Measurements from ENCODE around the gene CAVIN1.
"Not testable (repeated sequence)": the region's sequence is repeated elsewhere in the genome, so short reads cannot be mapped to it uniquely, and the experiment has no call there.

CAVIN1 gene

GRCh38 chr17:42422958-42423712 is at the start of gene CAVIN1:
Gene CAVIN1 (minus strand): TSS chr17:42423256. CDS start chr17:42423097, 159 bp downstream.
- H3K27me3 ChIP-seq (ENCODE audit: control insufficient read depth, insufficient read depth, low read length) = peaks cover 8% of the 10 kb centered on the region
- H3K27ac ChIP-seq (ENCODE audit: low read depth, low read length) = peak within 1 kb of the TSS; percentile 98
- peak within 1 kb of the TSS; percentile 95 for H3K4me3 ChIP-seq (ENCODE audit: low read length)
- H3K36me3 ChIP-seq (ENCODE audit: control insufficient read depth, insufficient read depth, low read length) = no peaks in the 10 kb centered on the region
- peak within 1 kb of the TSS; percentile 83 for H3K9ac ChIP-seq (ENCODE audit: low read length)
- H3K4me1 ChIP-seq (ENCODE audit: control insufficient read depth, insufficient read depth, low read length) = peaks cover 15% of the 10 kb centered on the region

- Histone ChIP-seq H3K36me3 (ENCODE audit: control insufficient read depth, insufficient read depth, low read length) (peaks cover 9% of the 10 kb centered on the region), H3K4me3 (ENCODE audit: low read length) (no peak overlapping the region), H3K9ac (ENCODE audit: low read length) (no peak overlapping the region), H3K27me3 (ENCODE audit: control insufficient read depth, insufficient read depth, low read length) (no peaks in the 10 kb centered on the region), H3K4me1 (ENCODE audit: control insufficient read depth, insufficient read depth, low read length) (no peaks in the 10 kb centered on the region), H3K27ac (ENCODE audit: low read depth, low read length) (no peak overlapping the region)
Observed at GRCh38 chr17:42467889-42468288, 44.8 kb upstream of the CAVIN1 start.

GRCh38 chr17:42463976-42464400 is 40.9 kb upstream of the CAVIN1 start:
- peaks cover 6% of the 10 kb centered on the region for H3K36me3 ChIP-seq (ENCODE audit: control insufficient read depth, insufficient read depth, low read length)
- no peak overlapping the region for H3K9ac ChIP-seq (ENCODE audit: low read length)
- no peak overlapping the region for H3K27ac ChIP-seq (ENCODE audit: low read depth, low read length)
- H3K4me1 ChIP-seq (ENCODE audit: control insufficient read depth, insufficient read depth, low read length) = peaks cover 6% of the 10 kb centered on the region
- H3K4me3 ChIP-seq (ENCODE audit: low read length) = no peak overlapping the region
- H3K27me3 ChIP-seq (ENCODE audit: control insufficient read depth, insufficient read depth, low read length) = no peaks in the 10 kb centered on the region

- peak overlapping the region; percentile 35 for H3K4me3 ChIP-seq (ENCODE audit: low read length)
- no peak overlapping the region for H3K9ac ChIP-seq (ENCODE audit: low read length)
- no peaks in the 10 kb centered on the region for H3K27me3 ChIP-seq (ENCODE audit: control insufficient read depth, insufficient read depth, low read length)
- H3K4me1 ChIP-seq (ENCODE audit: control insufficient read depth, insufficient read depth, low read length) = peaks cover 6% of the 10 kb centered on the region
- peak overlapping the region; percentile 25 for H3K27ac ChIP-seq (ENCODE audit: low read depth, low read length)
- H3K36me3 ChIP-seq (ENCODE audit: control insufficient read depth, insufficient read depth, low read length) = peaks cover 3% of the 10 kb centered on the region
Observed at GRCh38 chr17:42460371-42460770, 37.3 kb upstream of the CAVIN1 start.

GRCh38 chr17:42459801-42460281 is 36.8 kb upstream of the CAVIN1 start:
- H3K9ac ChIP-seq (ENCODE audit: low read length) = no peak overlapping the region
- peak overlapping the region; percentile 96 for H3K27ac ChIP-seq (ENCODE audit: low read depth, low read length)
- H3K27me3 ChIP-seq (ENCODE audit: control insufficient read depth, insufficient read depth, low read length) = no peaks in the 10 kb centered on the region
- peak overlapping the region; percentile 90 for H3K4me3 ChIP-seq (ENCODE audit: low read length)
- peaks cover 6% of the 10 kb centered on the region for H3K4me1 ChIP-seq (ENCODE audit: control insufficient read depth, insufficient read depth, low read length)
- H3K36me3 ChIP-seq (ENCODE audit: control insufficient read depth, insufficient read depth, low read length) = peaks cover 2% of the 10 kb centered on the region

- Histone ChIP-seq H3K4me3 (ENCODE audit: low read length) (peak overlapping the region; percentile 90), H3K4me1 (ENCODE audit: control insufficient read depth, insufficient read depth, low read length) (peaks cover 6% of the 10 kb centered on the region), H3K9ac (ENCODE audit: low read length) (peak overlapping the region; percentile 39), H3K27ac (ENCODE audit: low read depth, low read length) (peak overlapping the region; percentile 96), H3K27me3 (ENCODE audit: control insufficient read depth, insufficient read depth, low read length) (no peaks in the 10 kb centered on the region), H3K36me3 (ENCODE audit: control insufficient read depth, insufficient read depth, low read length) (peaks cover 2% of the 10 kb centered on the region)
Observed at GRCh38 chr17:42459256-42459800, 36.3 kb upstream of the CAVIN1 start.

- Histone ChIP-seq H3K4me1 (ENCODE audit: control insufficient read depth, insufficient read depth, low read length) (peaks cover 6% of the 10 kb centered on the region), H3K36me3 (ENCODE audit: control insufficient read depth, insufficient read depth, low read length) (peaks cover 2% of the 10 kb centered on the region), H3K9ac (ENCODE audit: low read length) (peak within 1 kb of the TSS; percentile 39), H3K27me3 (ENCODE audit: control insufficient read depth, insufficient read depth, low read length) (no peaks in the 10 kb centered on the region), H3K4me3 (ENCODE audit: low read length) (peak within 1 kb of the TSS; percentile 90), H3K27ac (ENCODE audit: low read depth, low read length) (peak within 1 kb of the TSS; percentile 96)
Observed at GRCh38 chr17:42458497-42459255, 35.6 kb upstream of the CAVIN1 start, which contains the start of gene ATP6V0A1. Gene ATP6V0A1 (plus strand): TSS chr17:42458878. CDS start chr17:42460895, 2,017 bp downstream.

GRCh38 chr17:42457107-42457792 is 34.2 kb upstream of the CAVIN1 start:
- Histone ChIP-seq H3K9ac (ENCODE audit: low read length) (no peak overlapping the region), H3K4me3 (ENCODE audit: low read length) (no peak overlapping the region), H3K27me3 (ENCODE audit: control insufficient read depth, insufficient read depth, low read length) (no peaks in the 10 kb centered on the region), H3K4me1 (ENCODE audit: control insufficient read depth, insufficient read depth, low read length) (peaks cover 6% of the 10 kb centered on the region), H3K36me3 (ENCODE audit: control insufficient read depth, insufficient read depth, low read length) (peaks cover 2% of the 10 kb centered on the region), H3K27ac (ENCODE audit: low read depth, low read length) (peak overlapping the region; percentile 38)

- Histone ChIP-seq H3K9ac (ENCODE audit: low read length) (no peak overlapping the region), H3K4me3 (ENCODE audit: low read length) (peak overlapping the region; percentile 36), H3K27ac (ENCODE audit: low read depth, low read length) (peak overlapping the region; percentile 38), H3K4me1 (ENCODE audit: control insufficient read depth, insufficient read depth, low read length) (peaks cover 6% of the 10 kb centered on the region), H3K27me3 (ENCODE audit: control insufficient read depth, insufficient read depth, low read length) (no peaks in the 10 kb centered on the region), H3K36me3 (ENCODE audit: control insufficient read depth, insufficient read depth, low read length) (no peaks in the 10 kb centered on the region)
Observed at GRCh38 chr17:42456223-42457106, 33.4 kb upstream of the CAVIN1 start.

GRCh38 chr17:42454987-42455386 is 31.9 kb upstream of the CAVIN1 start:
- H3K36me3 ChIP-seq (ENCODE audit: control insufficient read depth, insufficient read depth, low read length); H3K4me1 ChIP-seq (ENCODE audit: control insufficient read depth, insufficient read depth, low read length); H3K4me3 ChIP-seq (ENCODE audit: low read length); H3K27ac ChIP-seq (ENCODE audit: low read depth, low read length); H3K27me3 ChIP-seq (ENCODE audit: control insufficient read depth, insufficient read depth, low read length); H3K9ac ChIP-seq (ENCODE audit: low read length): not testable (repeated sequence)

- Histone ChIP-seq H3K9ac (ENCODE audit: low read length) (no peak overlapping the region), H3K27me3 (ENCODE audit: control insufficient read depth, insufficient read depth, low read length) (no peaks in the 10 kb centered on the region), H3K27ac (ENCODE audit: low read depth, low read length) (no peak overlapping the region), H3K4me1 (ENCODE audit: control insufficient read depth, insufficient read depth, low read length) (no peaks in the 10 kb centered on the region), H3K36me3 (ENCODE audit: control insufficient read depth, insufficient read depth, low read length) (no peaks in the 10 kb centered on the region), H3K4me3 (ENCODE audit: low read length) (no peak overlapping the region)
Observed at GRCh38 chr17:42453439-42453838, 30.4 kb upstream of the CAVIN1 start.
